A549 (cell line): ENCODE results near the gene CNTN5. TPM values are rescaled to one million over a fixed set of nuclear protein-coding genes. Genes with fewer than 3 reads are reported as not detected.
A peak's percentile ranks its signal among the peaks of the same experiment; 100 is the strongest.

Experiments used
- ATAC-seq, 2 experiments: fragments of 200-7000 bp in 1 of 2; fragments of >200 bp in 1 of 2; cut with Nextera tagmentation in 1 of 2; cut with Tn5 transposase in 1 of 2; 3 replicates each; pipeline versions ENCODE4 v1.8.0 to v1.9.1; 2018 to 2020; ENCODE audit warnings: mild to moderate bottlenecking in 1 of 2, moderate library complexity in 1 of 2
- CTCF ChIA-PET: fragments of 300-600 bp; sonication (Branson Sonifier 250); formaldehyde crosslinking; extraction: SDS; loops from one replicate; lab custom pipeline; 2021; ENCODE audit warnings: antibody characterized with exemption, inconsistent platforms; lab: Yijun Ruan, JAX
- POLR2A ChIA-PET: fragments of 350-600 bp; formaldehyde crosslinking; extraction: SDS; loops from one replicate; lab custom pipeline; 2021; ENCODE audit warnings: antibody characterized with exemption, inconsistent platforms; lab: Yijun Ruan, JAX
- DNase-seq, 2 experiments: peaks; one replicate each; pipeline versions ENCODE4 v3.0.0 to v3.0.0-alpha.2; 2011 to 2016; ENCODE audit warnings: low read depth in 1 of 2, low spot score in 1 of 2
- FAIRE-seq: peaks from 2 replicates; lab custom pipeline; 2011; peaks lifted over from hg19 to GRCh38; lab: Jason Lieb, UNC
- H3K27ac ChIP-seq, 2 experiments: fragments of >200 bp; sonication (Bioruptor Twin); formaldehyde crosslinking; 3 replicates each; pipeline ENCODE4 v1.5.1; 2016 to 2017
- H3K4me1 ChIP-seq: fragments of >200 bp; sonication (Bioruptor Twin); formaldehyde crosslinking; 3 replicates; pipeline ENCODE4 v1.6.1; 2016
- H3K4me2 ChIP-seq: fragments of >200 bp; sonication (Bioruptor Twin); formaldehyde crosslinking; 3 replicates; pipeline ENCODE4 v1.6.1; 2016
- H3K4me3 ChIP-seq: fragments of >200 bp; sonication (Bioruptor Twin); formaldehyde crosslinking; 3 replicates; pipeline ENCODE4 v1.5.1; 2016
- H3K9me3 ChIP-seq: fragments of >200 bp; sonication (Bioruptor Twin); formaldehyde crosslinking; 3 replicates; pipeline ENCODE4 v1.6.1; 2016
- BCL3 ChIP-seq: fragments of >200 bp; sonication (Bioruptor Twin); formaldehyde crosslinking; IDR thresholded peaks from 3 replicates; pipeline ENCODE4 v1.6.1; 2016
- BHLHE40 ChIP-seq: IDR thresholded peaks from 2 replicates; pipeline ENCODE4 v1.6.1; 2012; ENCODE audit warnings: low read depth, low read length, inconsistent platforms
- CHD2 ChIP-seq: fragments of 150-350 bp; IDR thresholded peaks from 2 replicates; pipeline ENCODE4 v1.6.1; 2014; ENCODE audit warnings: low read length; ENCODE audit not compliant: partially characterized antibody
- CHD4 ChIP-seq: fragments of 200-600 bp; sonication (generic); IDR thresholded peaks from 2 replicates; pipeline ENCODE4 v1.6.1; 2016; ENCODE audit warnings: antibody characterized with exemption, mild to moderate bottlenecking, borderline replicate concordance
- EHF ChIP-seq: fragments of 250-450 bp; sonication (Bioruptor Pico); IDR thresholded peaks from 2 replicates; pipeline ENCODE4 v1.5.0; 2020; ENCODE audit warnings: mild to moderate bottlenecking
- EHMT2 ChIP-seq: fragments of 200-600 bp; sonication (generic); IDR thresholded peaks from 2 replicates; pipeline ENCODE4 v1.6.1; 2016; ENCODE audit warnings: antibody characterized with exemption, low read depth, mild to moderate bottlenecking, moderate library complexity
- EP300 ChIP-seq, 2 experiments: fragments of >200 bp; sonication (Bioruptor Twin); formaldehyde crosslinking; IDR thresholded peaks; 2 replicates in 1 of 2; 3 replicates in 1 of 2; pipeline ENCODE4 v1.6.1; 2016 to 2017
- ESRRA ChIP-seq: fragments of 150-350 bp; IDR thresholded peaks from 2 replicates; pipeline ENCODE4 v1.6.1; 2014; ENCODE audit warnings: mild to moderate bottlenecking, low read length, borderline replicate concordance
- FOXS1 ChIP-seq: fragments of 250-450 bp; sonication (Bioruptor Pico); IDR thresholded peaks from 2 replicates; pipeline ENCODE4 v1.5.0; 2020; ENCODE audit warnings: mild to moderate bottlenecking, moderate library complexity
- GATA3 ChIP-seq: IDR thresholded peaks from 2 replicates; pipeline ENCODE4 v1.6.1; 2012; ENCODE audit warnings: borderline replicate concordance
- HDAC2 ChIP-seq: fragments of 200-600 bp; sonication (generic); IDR thresholded peaks from 2 replicates; pipeline ENCODE4 v1.6.1; 2016
- HES2 ChIP-seq: fragments of >200 bp; sonication (Bioruptor Twin); formaldehyde crosslinking; IDR thresholded peaks from 2 replicates; pipeline ENCODE4 v1.6.1; 2016
- HEYL ChIP-seq: fragments of 250-450 bp; sonication (Bioruptor Pico); IDR thresholded peaks from 2 replicates; pipeline ENCODE4 v1.8.0; 2021; ENCODE audit warnings: mild to moderate bottlenecking, moderate library complexity
- HMGXB4 ChIP-seq: fragments of 250-450 bp; sonication (Bioruptor Pico); IDR thresholded peaks from 2 replicates; pipeline ENCODE4 v1.5.0; 2021; ENCODE audit warnings: mild to moderate bottlenecking, moderate library complexity, borderline replicate concordance
- HOXB13 ChIP-seq: fragments of 250-450 bp; sonication (Bioruptor Pico); IDR thresholded peaks from 2 replicates; pipeline ENCODE4 v1.5.0; 2020; ENCODE audit warnings: low read depth, mild to moderate bottlenecking, moderate library complexity
- JUNB ChIP-seq: fragments of >200 bp; sonication (Bioruptor Twin); formaldehyde crosslinking; IDR thresholded peaks from 2 replicates; pipeline ENCODE4 v1.6.1; 2016
- MYC ChIP-seq: IDR thresholded peaks from 2 replicates; pipeline ENCODE4 v1.6.1; 2012; ENCODE audit warnings: mild to moderate bottlenecking, inconsistent platforms, low read length, improper control_type of control experiment, borderline replicate concordance
- NFE2L2 ChIP-seq: fragments of 150-350 bp; conservative IDR thresholded peaks from 2 replicates; pipeline ENCODE4 v1.6.1; 2014; ENCODE audit warnings: low read length
- NR3C1 ChIP-seq: fragments of >200 bp; sonication (Bioruptor Twin); formaldehyde crosslinking; IDR thresholded peaks from 3 replicates; pipeline ENCODE4 v1.6.1; 2017
- PBX3 ChIP-seq: IDR thresholded peaks from 2 replicates; pipeline ENCODE4 v1.6.1; 2012
- POLR2A ChIP-seq: IDR thresholded peaks from 2 replicates; pipeline ENCODE4 v1.6.1; 2012; ENCODE audit warnings: mild to moderate bottlenecking, low read length
- RCOR1 ChIP-seq: fragments of 150-350 bp; IDR thresholded peaks from 2 replicates; pipeline ENCODE4 v1.6.1; 2014; ENCODE audit warnings: antibody characterized with exemption, low read length, low read depth
- SMC3 ChIP-seq: fragments of >200 bp; sonication (Bioruptor Twin); formaldehyde crosslinking; IDR thresholded peaks from 3 replicates; pipeline ENCODE4 v1.6.1; 2018; ENCODE audit warnings: inconsistent platforms
- SREBF2 ChIP-seq: fragments of 450-650 bp; IDR thresholded peaks from 2 replicates; pipeline ENCODE4 v1.6.1; 2014; ENCODE audit warnings: mild to moderate bottlenecking, moderate library complexity
- TP53 ChIP-seq: fragments of 250-450 bp; sonication (Bioruptor Pico); IDR thresholded peaks from 2 replicates; pipeline ENCODE4 v1.5.0; 2021; ENCODE audit warnings: mild to moderate bottlenecking, moderate library complexity
- USF2 ChIP-seq: fragments of 450-650 bp; IDR thresholded peaks from 2 replicates; pipeline ENCODE4 v1.6.1; 2014; ENCODE audit warnings: antibody characterized with exemption
- ZFP36 ChIP-seq: fragments of 450-650 bp; IDR thresholded peaks from 2 replicates; pipeline ENCODE4 v1.6.1; 2014; ENCODE audit warnings: borderline replicate concordance; ENCODE audit not compliant: partially characterized antibody
- ZNF302 ChIP-seq: fragments of 250-450 bp; sonication (Bioruptor Pico); IDR thresholded peaks from 2 replicates; pipeline ENCODE4 v1.9.0; 2021; ENCODE audit warnings: inconsistent platforms, mild to moderate bottlenecking, moderate library complexity
- ZSCAN20 ChIP-seq: fragments of 250-450 bp; sonication (Bioruptor Pico); IDR thresholded peaks from 2 replicates; pipeline ENCODE4 v1.8.0; 2022; ENCODE audit warnings: mild to moderate bottlenecking, moderate library complexity
- WGBS: methylation state at CpG from one replicate; pipeline ENCODE4 v1.1.6; 2017; ENCODE audit errors: missing lambda C conversion rate; 5-methylcytosine and 5-hydroxymethylcytosine counted together
- polyA plus RNA-seq, 4 experiments: library from polyadenylated mRNA; depleted of rRNA in 3 of 4; stranded (reverse); fragments of >200 nt; fragmentation: RNase III in 1 of 4; extraction: RNeasy Plus Mini Kit Qiagen cat#74134 plus additional on column Dnase treatment in 1 of 4; gene quantifications; 2 replicates in 3 of 4; 3 replicates in 1 of 4; pipeline ENCODE4 v1.2.3, GENCODE V29; 2011 to 2017

CNTN5 gene
- polyA plus RNA-seq, 2 of the 4 experiments (the other 2 are of a cell fraction), result 0.08 TPM; not detected in 1

- WGBS, result 73% methylated on average over 1 of the region's 1 CpG
- no peak for DNase-seq
- no peak for FAIRE-seq
- ChIA-PET POLR2A (no interaction called here), CTCF (no interaction called here)
- H3K27ac ChIP-seq, result no peak overlapping the region
- no peaks in the 10 kb centered on the region for H3K4me1 ChIP-seq
- H3K9me3 ChIP-seq, result no peaks in the 10 kb centered on the region
- no peak for ATAC-seq
- no peak overlapping the region for H3K4me2 ChIP-seq
- TF ChIP-seq CHD4 (no peak), POLR2A (no peak), EHMT2 (no peak), RCOR1 (no peak), NFE2L2 (no peak), SREBF2 (no peak), NR3C1 (no peak), FOXS1 (CRISPR knock-in tag) (no peak), USF2 (no peak), HEYL (no peak), ZSCAN20 (CRISPR knock-in tag) (no peak), HDAC2 (no peak), ZNF302 (CRISPR knock-in tag) (no peak)
- TF ChIP-seq, all 56 proteins: peak for 0
- no peak overlapping the region for H3K4me3 ChIP-seq
Measured at GRCh38 chr11:99311870-99312269, 291.1 kb downstream of the CNTN5 start.

- no peaks in the 10 kb centered on the region for H3K9me3 ChIP-seq
- DNase-seq (no peak), ATAC-seq (no peak), FAIRE-seq (no peak)
- H3K4me2 ChIP-seq, result peak overlapping the region; percentile 25; the same call in 1 of the 3 replicates
- TF ChIP-seq ZFP36 (no peak), EHMT2 (no peak), CHD4 (no peak), TP53 (CRISPR knock-in tag) (no peak), HES2 (no peak), NFE2L2 (no peak), PBX3 (no peak), HMGXB4 (no peak), JUNB (no peak), HOXB13 (CRISPR knock-in tag) (no peak), CHD2 (no peak), POLR2A (no peak), ESRRA (no peak), EP300 (IDR thresholded peaks at IDR 0.05) (no peak), GATA3 (no peak), BHLHE40 (no peak), MYC (no peak), SMC3 (no peak), BCL3 (no peak), EHF (CRISPR knock-in tag) (no peak)
- ChIA-PET CTCF (no interaction called here), POLR2A (no interaction called here)
- H3K4me3 ChIP-seq, result no peak overlapping the region
- H3K27ac ChIP-seq, result no peak overlapping the region
- no peaks in the 10 kb centered on the region for H3K4me1 ChIP-seq
- WGBS, result 49% methylated on average over 13 of the region's 13 CpGs
Measured at GRCh38 chr11:99316776-99317520, 296.2 kb downstream of the CNTN5 start.
